Neural cell (in vitro differentiated cells): ENCODE results near the gene ZNF426. TPM values are rescaled to one million over a fixed set of nuclear protein-coding genes. Genes with fewer than 3 reads are reported as not detected.

Experiments used
- H2AFZ ChIP-seq: fragments of 200-600, 300-800 bp; sonication (generic), shearing (Covaris generic); 2 replicates; pipeline ENCODE4 v1.6.0; 2014; ENCODE audit warnings: low read depth, mild to moderate bottlenecking, antibody characterized with exemption, low read length, moderate library complexity
- H3F3A ChIP-seq: fragments of 200-600 bp; shearing (Covaris generic); 2 replicates; pipeline ENCODE4 v1.6.1; 2016; ENCODE audit warnings: mild to moderate bottlenecking, moderate library complexity, mixed read lengths, antibody characterized with exemption, low read length; ENCODE audit not compliant: insufficient read depth, poor library complexity, severe bottlenecking
- H3K27ac ChIP-seq: fragments of 200-600, 300-800 bp; sonication (generic), shearing (Covaris generic); 2 replicates; pipeline ENCODE4 v1.5.1; 2014; ENCODE audit warnings: mild to moderate bottlenecking, low read length, moderate library complexity
- H3K27me3 ChIP-seq: fragments of 300-800, 200-600 bp; sonication (generic), shearing (Covaris generic); 2 replicates; pipeline ENCODE4 v1.6.0; 2014; ENCODE audit warnings: mild to moderate bottlenecking, low read depth, low read length, moderate library complexity; ENCODE audit not compliant: insufficient read depth
- H3K36me3 ChIP-seq: fragments of 300-800, 200-600 bp; sonication (generic), shearing (Covaris generic); 2 replicates; pipeline ENCODE4 v1.5.1; 2014; ENCODE audit warnings: mild to moderate bottlenecking, antibody characterized with exemption, low read length, moderate library complexity; ENCODE audit not compliant: insufficient read depth
- H3K4me2 ChIP-seq: fragments of 300-800, 200-600 bp; sonication (generic), shearing (Covaris generic); 2 replicates; pipeline ENCODE4 v1.6.0; 2014; ENCODE audit warnings: mild to moderate bottlenecking, low read length
- H3K4me3 ChIP-seq: fragments of 300-800, 200-600 bp; sonication (generic), shearing (Covaris generic); 2 replicates; pipeline ENCODE4 v1.5.1; 2014; ENCODE audit warnings: mild to moderate bottlenecking, low read length, moderate library complexity
- H3K79me2 ChIP-seq: fragments of 200-600 bp; shearing (Covaris generic); replicated peaks from 2 replicates; pipeline ENCODE4 v1.6.0; 2014; ENCODE audit warnings: mild to moderate bottlenecking, low read length, moderate library complexity; ENCODE audit not compliant: insufficient read depth
- H3K9ac ChIP-seq: fragments of 300-800, 200-600 bp; sonication (generic), shearing (Covaris generic); 2 replicates; pipeline ENCODE4 v1.6.1; 2016; ENCODE audit warnings: mild to moderate bottlenecking, low read length, mixed read lengths
- H3K9me2 ChIP-seq: fragments of 200-600 bp; shearing (Covaris generic); 2 replicates; pipeline ENCODE4 v1.6.1; 2016; ENCODE audit warnings: mild to moderate bottlenecking, low read length, mixed read lengths; ENCODE audit not compliant: insufficient read depth
- H3K9me3 ChIP-seq: fragments of 200-600, 300-800 bp; sonication (generic), shearing (Covaris generic); 2 replicates; pipeline ENCODE4 v1.6.1; 2016; ENCODE audit warnings: mild to moderate bottlenecking, mixed run types, low read length, moderate library complexity, mixed read lengths
- H4K20me1 ChIP-seq: fragments of 200-600 bp; shearing (Covaris generic); 2 replicates; pipeline ENCODE4 v1.6.1; 2016; ENCODE audit warnings: mild to moderate bottlenecking, mixed run types; ENCODE audit not compliant: insufficient read depth
- EP300 ChIP-seq: fragments of 450-650 bp; conservative IDR thresholded peaks from 2 replicates; pipeline ENCODE4 v1.6.1; 2014; ENCODE audit warnings: antibody characterized with exemption, mild to moderate bottlenecking, moderate library complexity; ENCODE audit not compliant: poor library complexity, severe bottlenecking
- EZH2 ChIP-seq: fragments of 200-600, 300-800 bp; shearing (Covaris generic), sonication (generic); IDR thresholded peaks from 2 replicates; pipeline ENCODE4 v1.6.1; 2014; ENCODE audit warnings: antibody characterized with exemption, low read length, borderline replicate concordance, mild to moderate bottlenecking; ENCODE audit not compliant: insufficient read depth, poor library complexity, severe bottlenecking
- MXI1 ChIP-seq: fragments of 450-650 bp; conservative IDR thresholded peaks from 2 replicates; pipeline ENCODE4 v1.6.1; 2014; ENCODE audit warnings: antibody characterized with exemption, mild to moderate bottlenecking; ENCODE audit not compliant: poor library complexity, severe bottlenecking
- POLR2AphosphoS5 ChIP-seq: IDR thresholded peaks from 2 replicates; pipeline ENCODE4 v1.6.1; 2012
- RAD21 ChIP-seq: fragments of 450-650 bp; conservative IDR thresholded peaks from 2 replicates; pipeline ENCODE4 v1.6.1; 2014; ENCODE audit warnings: antibody characterized with exemption, mild to moderate bottlenecking, moderate library complexity
- SMC3 ChIP-seq: fragments of 450-650 bp; conservative IDR thresholded peaks from 2 replicates; pipeline ENCODE4 v1.6.1; 2014; ENCODE audit warnings: antibody characterized with exemption, mild to moderate bottlenecking, moderate library complexity; ENCODE audit not compliant: poor library complexity
- TAF1 ChIP-seq: IDR thresholded peaks from 2 replicates; pipeline ENCODE4 v1.6.1; 2012; ENCODE audit warnings: low read depth
- polyA plus RNA-seq: library from polyadenylated mRNA; depleted of rRNA; stranded (reverse); fragments of >200 nt; gene quantifications from 2 replicates; pipeline ENCODE4 v1.2.3, GENCODE V29; 2014
- TF ChIP-seq, protein P1 (sequence below): IDR thresholded peaks from 2 replicates; pipeline ENCODE4 v1.6.1; 2012; ENCODE audit warnings: borderline replicate concordance
- TF ChIP-seq, protein P2 (sequence below): fragments of 450-650 bp; IDR thresholded peaks from 2 replicates; pipeline ENCODE4 v1.5.1; 2014; ENCODE audit warnings: antibody characterized with exemption, mild to moderate bottlenecking, moderate library complexity; ENCODE audit not compliant: poor library complexity, severe bottlenecking

The ZNF426 gene
- polyA plus RNA-seq, 1 donor from 2014 or later = 14.3 TPM

DNA sequence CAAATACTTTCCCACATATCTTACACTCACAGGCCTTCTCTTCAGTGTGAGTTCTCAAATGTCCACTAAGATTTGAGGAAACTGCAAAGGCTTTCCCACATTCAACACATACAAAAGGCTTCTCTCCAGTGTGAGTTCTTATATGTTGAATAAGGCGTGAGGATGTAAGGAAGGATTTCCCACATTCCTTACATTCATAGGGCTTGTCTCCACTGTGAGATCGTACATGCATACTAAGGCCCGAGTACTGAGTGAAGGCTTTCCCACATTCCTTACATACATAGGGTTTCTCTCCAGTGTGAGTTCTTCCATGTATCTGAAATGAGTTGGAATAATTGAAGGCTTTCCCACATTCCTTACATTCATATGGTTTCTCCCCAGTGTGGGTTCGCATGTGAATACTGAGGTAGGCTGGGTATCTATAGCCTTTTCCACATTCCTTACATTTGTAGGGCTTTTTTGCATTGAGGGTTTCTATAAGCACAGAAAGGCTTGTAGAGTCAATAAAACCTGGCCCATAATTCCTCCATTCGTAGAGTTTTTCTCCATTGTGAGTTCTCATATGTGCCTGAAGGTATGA is 9.6 kb downstream of the ZNF426 start:
- Histone ChIP-seq H2AFZ (no peak overlapping the region), H3K9me3 (peaks cover 47% of the 10 kb centered on the region), H3K4me2 (no peak overlapping the region), H3K27me3 (no peaks in the 10 kb centered on the region), H3K27ac (no peak overlapping the region), H3K9me2 (no peaks in the 10 kb centered on the region), H3K9ac (no peak overlapping the region), H3K36me3 (peaks cover 67% of the 10 kb centered on the region), H3F3A (no peaks in the 10 kb centered on the region), H3K4me3 (no peak overlapping the region), H3K79me2 (no peaks in the 10 kb centered on the region), H4K20me1 (no peaks in the 10 kb centered on the region)
- TF ChIP-seq, protein P1, sequence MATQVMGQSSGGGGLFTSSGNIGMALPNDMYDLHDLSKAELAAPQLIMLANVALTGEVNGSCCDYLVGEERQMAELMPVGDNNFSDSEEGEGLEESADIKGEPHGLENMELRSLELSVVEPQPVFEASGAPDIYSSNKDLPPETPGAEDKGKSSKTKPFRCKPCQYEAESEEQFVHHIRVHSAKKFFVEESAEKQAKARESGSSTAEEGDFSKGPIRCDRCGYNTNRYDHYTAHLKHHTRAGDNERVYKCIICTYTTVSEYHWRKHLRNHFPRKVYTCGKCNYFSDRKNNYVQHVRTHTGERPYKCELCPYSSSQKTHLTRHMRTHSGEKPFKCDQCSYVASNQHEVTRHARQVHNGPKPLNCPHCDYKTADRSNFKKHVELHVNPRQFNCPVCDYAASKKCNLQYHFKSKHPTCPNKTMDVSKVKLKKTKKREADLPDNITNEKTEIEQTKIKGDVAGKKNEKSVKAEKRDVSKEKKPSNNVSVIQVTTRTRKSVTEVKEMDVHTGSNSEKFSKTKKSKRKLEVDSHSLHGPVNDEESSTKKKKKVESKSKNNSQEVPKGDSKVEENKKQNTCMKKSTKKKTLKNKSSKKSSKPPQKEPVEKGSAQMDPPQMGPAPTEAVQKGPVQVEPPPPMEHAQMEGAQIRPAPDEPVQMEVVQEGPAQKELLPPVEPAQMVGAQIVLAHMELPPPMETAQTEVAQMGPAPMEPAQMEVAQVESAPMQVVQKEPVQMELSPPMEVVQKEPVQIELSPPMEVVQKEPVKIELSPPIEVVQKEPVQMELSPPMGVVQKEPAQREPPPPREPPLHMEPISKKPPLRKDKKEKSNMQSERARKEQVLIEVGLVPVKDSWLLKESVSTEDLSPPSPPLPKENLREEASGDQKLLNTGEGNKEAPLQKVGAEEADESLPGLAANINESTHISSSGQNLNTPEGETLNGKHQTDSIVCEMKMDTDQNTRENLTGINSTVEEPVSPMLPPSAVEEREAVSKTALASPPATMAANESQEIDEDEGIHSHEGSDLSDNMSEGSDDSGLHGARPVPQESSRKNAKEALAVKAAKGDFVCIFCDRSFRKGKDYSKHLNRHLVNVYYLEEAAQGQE = no peak
- TF ChIP-seq MXI1 (no peak), EP300 (no peak), RAD21 (no peak), TAF1 (no peak), EZH2 (no peak), SMC3 (no peak), POLR2AphosphoS5 (no peak)
- TF ChIP-seq, protein P2, sequence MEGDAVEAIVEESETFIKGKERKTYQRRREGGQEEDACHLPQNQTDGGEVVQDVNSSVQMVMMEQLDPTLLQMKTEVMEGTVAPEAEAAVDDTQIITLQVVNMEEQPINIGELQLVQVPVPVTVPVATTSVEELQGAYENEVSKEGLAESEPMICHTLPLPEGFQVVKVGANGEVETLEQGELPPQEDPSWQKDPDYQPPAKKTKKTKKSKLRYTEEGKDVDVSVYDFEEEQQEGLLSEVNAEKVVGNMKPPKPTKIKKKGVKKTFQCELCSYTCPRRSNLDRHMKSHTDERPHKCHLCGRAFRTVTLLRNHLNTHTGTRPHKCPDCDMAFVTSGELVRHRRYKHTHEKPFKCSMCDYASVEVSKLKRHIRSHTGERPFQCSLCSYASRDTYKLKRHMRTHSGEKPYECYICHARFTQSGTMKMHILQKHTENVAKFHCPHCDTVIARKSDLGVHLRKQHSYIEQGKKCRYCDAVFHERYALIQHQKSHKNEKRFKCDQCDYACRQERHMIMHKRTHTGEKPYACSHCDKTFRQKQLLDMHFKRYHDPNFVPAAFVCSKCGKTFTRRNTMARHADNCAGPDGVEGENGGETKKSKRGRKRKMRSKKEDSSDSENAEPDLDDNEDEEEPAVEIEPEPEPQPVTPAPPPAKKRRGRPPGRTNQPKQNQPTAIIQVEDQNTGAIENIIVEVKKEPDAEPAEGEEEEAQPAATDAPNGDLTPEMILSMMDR = no peak

DNA sequence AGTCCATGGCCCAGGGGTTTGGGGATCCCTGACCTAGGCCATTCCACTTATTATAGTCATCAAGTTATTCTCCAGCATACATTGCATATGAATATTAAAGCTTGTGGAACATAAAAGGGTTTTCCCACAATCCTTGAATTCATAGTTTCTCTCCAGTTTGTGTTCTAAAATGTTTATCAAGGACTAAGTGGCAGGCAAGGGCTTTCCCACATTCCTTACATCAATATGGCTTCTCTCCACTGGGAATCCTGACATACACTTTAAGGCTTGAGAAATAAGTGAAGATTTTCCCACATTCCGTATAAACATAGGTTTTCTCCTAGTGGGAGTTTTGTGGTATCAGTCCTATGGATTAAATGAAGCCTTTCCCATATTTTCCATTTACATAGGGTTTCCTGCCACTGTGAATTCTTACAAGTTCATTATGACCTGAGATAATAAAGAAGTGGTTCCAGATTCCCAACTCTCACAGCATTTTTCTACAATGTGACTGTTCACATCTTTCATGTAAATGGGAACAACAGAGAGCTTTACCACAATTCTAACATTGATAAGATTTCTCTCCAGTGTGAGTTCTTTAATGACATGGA is 14.5 kb downstream of the ZNF426 start:
- Histone ChIP-seq H3K9ac (no peak overlapping the region), H3F3A (no peaks in the 10 kb centered on the region), H3K9me3 (peaks cover 39% of the 10 kb centered on the region), H3K9me2 (no peaks in the 10 kb centered on the region), H2AFZ (no peak overlapping the region), H4K20me1 (no peaks in the 10 kb centered on the region), H3K79me2 (no peaks in the 10 kb centered on the region), H3K4me3 (no peak overlapping the region), H3K36me3 (peaks cover 45% of the 10 kb centered on the region), H3K27ac (no peak overlapping the region), H3K27me3 (no peaks in the 10 kb centered on the region), H3K4me2 (no peak overlapping the region)
- no peak for TF ChIP-seq RAD21
- TF ChIP-seq MXI1 = no peak
- TF ChIP-seq, protein P2 = no peak
- no peak for TF ChIP-seq SMC3
- TF ChIP-seq TAF1 = no peak
- TF ChIP-seq EP300 = no peak
- TF ChIP-seq, protein P1 = no peak
- no peak for TF ChIP-seq POLR2AphosphoS5
- no peak for TF ChIP-seq EZH2
